Keratinocyte (primary cell): ENCODE results near the gene TPCN1. TPM values are rescaled to one million over a fixed set of nuclear protein-coding genes. Genes with fewer than 3 reads are reported as not detected.

Experiments
- DNase-seq: peaks from one replicate; pipeline ENCODE4 v3.0.0-alpha.2; 2011; ENCODE audit warnings: low read depth, missing footprints, low spot score
- FAIRE-seq: peaks from 2 replicates; lab custom pipeline; 2011; peaks lifted over from hg19 to GRCh38; lab: Jason Lieb, UNC
- H2AFZ ChIP-seq: 2 replicates; pipeline ENCODE4 v1.6.0; 2012; ENCODE audit warnings: low read length, control low read depth, inconsistent platforms; ENCODE audit not compliant: control insufficient read depth
- H3K27ac ChIP-seq: 2 replicates; pipeline ENCODE4 v1.5.1; 2011; ENCODE audit warnings: low read length; ENCODE audit not compliant: control insufficient read depth, insufficient read depth
- H3K27me3 ChIP-seq: 3 replicates; pipeline ENCODE4 v1.6.0; 2011; ENCODE audit warnings: low read length; ENCODE audit not compliant: control insufficient read depth, insufficient read depth; ENCODE audit errors: extremely low read depth
- H3K36me3 ChIP-seq, 2 experiments: 2 replicates in 1 of 2; 3 replicates in 1 of 2; pipeline ENCODE4 v1.5.1; 2011; ENCODE audit warnings: low read length in 2 of 2, mild to moderate bottlenecking in 1 of 2; ENCODE audit not compliant: control insufficient read depth in 2 of 2, insufficient read depth in 2 of 2; ENCODE audit errors: extremely low read depth in 1 of 2
- H3K4me1 ChIP-seq: 3 replicates; pipeline ENCODE4 v1.5.1; 2011; ENCODE audit warnings: low read length; ENCODE audit not compliant: control insufficient read depth, insufficient read depth; ENCODE audit errors: extremely low read depth
- H3K4me2 ChIP-seq: 3 replicates; pipeline ENCODE4 v1.6.0; 2011; ENCODE audit warnings: low read depth, low read length; ENCODE audit not compliant: control insufficient read depth, insufficient read depth; ENCODE audit errors: extremely low read depth
- H3K4me3 ChIP-seq, 3 experiments: fragments of 200-600 bp in 1 of 3; sonication (generic) in 1 of 3; 2 replicates in 2 of 3; 3 replicates in 1 of 3; pipeline ENCODE4 v1.5.1; 2011 to 2016; ENCODE audit warnings: low read length in 3 of 3, mild to moderate bottlenecking in 3 of 3, control low read depth in 2 of 3, inconsistent platforms in 1 of 3, low read depth in 1 of 3, mixed read lengths in 1 of 3, mixed run types in 1 of 3, moderate library complexity in 1 of 3; ENCODE audit not compliant: control insufficient read depth in 2 of 3, insufficient read depth in 2 of 3; ENCODE audit errors: extremely low read depth in 1 of 3
- H3K79me2 ChIP-seq: 2 replicates; pipeline ENCODE4 v1.6.0; 2012; ENCODE audit warnings: low read length; ENCODE audit not compliant: control insufficient read depth, insufficient read depth
- H3K9ac ChIP-seq: 3 replicates; pipeline ENCODE4 v1.6.0; 2011; ENCODE audit warnings: low read length; ENCODE audit not compliant: control insufficient read depth, insufficient read depth; ENCODE audit errors: extremely low read depth
- H3K9me1 ChIP-seq: 3 replicates; pipeline ENCODE4 v1.6.0; 2011; ENCODE audit warnings: low read length; ENCODE audit not compliant: control insufficient read depth, insufficient read depth; ENCODE audit errors: extremely low read depth
- H3K9me3 ChIP-seq: 2 replicates; pipeline ENCODE4 v1.5.1; 2012; ENCODE audit warnings: low read depth, low read length; ENCODE audit not compliant: control insufficient read depth
- H4K20me1 ChIP-seq: 3 replicates; pipeline ENCODE4 v1.6.0; 2011; ENCODE audit warnings: low read length; ENCODE audit not compliant: control insufficient read depth, insufficient read depth; ENCODE audit errors: extremely low read depth
- CTCF ChIP-seq, 3 experiments: IDR thresholded peaks in 1 of 3; conservative IDR thresholded peaks in 1 of 3; optimal IDR thresholded peaks in 1 of 3; 2 replicates in 2 of 3; 3 replicates in 1 of 3; pipeline versions ENCODE3 to v1.5.1; 2011; ENCODE audit warnings: low read length in 3 of 3, mild to moderate bottlenecking in 3 of 3, moderate library complexity in 2 of 3, control low read depth in 1 of 3, inconsistent platforms in 1 of 3; ENCODE audit not compliant: insufficient read depth in 2 of 3; ENCODE audit errors: extremely low read depth in 1 of 3
- EZH2 ChIP-seq: IDR thresholded peaks from one replicate; pipeline ENCODE4 v1.6.1; 2012; ENCODE audit warnings: inconsistent platforms, mild to moderate bottlenecking, low read length, moderate library complexity
- dilution Hi-C: fragments of 300-500 bp; cut with MboI; formaldehyde crosslinking; loops from one replicate; pipeline ENCODE4 v1.7.0; 2020; ENCODE audit warnings: low sequenced_read_pairs; ENCODE audit not compliant: extremely low pct_ligation_motif_present
- polyA plus RNA-seq, 5 experiments: library from polyadenylated mRNA; depleted of rRNA in 3 of 5; stranded (reverse) in 3 of 5; stranded (forward) in 1 of 5; unstranded in 1 of 5; fragments of >200 nt; gene quantifications; 1 replicate in 1 of 5; 2 replicates in 3 of 5; 3 replicates in 1 of 5; pipeline versions ENCODE4 v1.2.1 to v1.2.3, GENCODE V29; 2011 to 2012; ENCODE audit warnings: missing spikeins in 2 of 5, low read depth in 1 of 5, low replicate concordance in 1 of 5

TPCN1 gene
- polyA plus RNA-seq, 1 donor (not counting 4 experiments of a cell fraction or from before 2014, with no cell fraction given) = 6.8 TPM

GRCh38 chr12:113254298-113254697 is 33.0 kb downstream of the TPCN1 start:
- dilution Hi-C loops = no loop called here
- no peaks in the 10 kb centered on the region for H3K27me3 ChIP-seq
- no peak for DNase-seq
- no peak overlapping the region for H3K4me3 ChIP-seq
- no peaks in the 10 kb centered on the region for H3K79me2 ChIP-seq
- no peak overlapping the region for H3K4me2 ChIP-seq
- no peak overlapping the region for H2AFZ ChIP-seq
- H4K20me1 ChIP-seq = no peaks in the 10 kb centered on the region
- no peak for FAIRE-seq
- H3K9ac ChIP-seq = no peak overlapping the region
- no peak for TF ChIP-seq CTCF (optimal IDR thresholded peaks at IDR 0.05 in 1 of 3, IDR thresholded peaks at IDR 0.05 in 1 of 3, conservative IDR thresholded peaks at IDR 0.05 in 1 of 3; ENCODE audit: extremely low read depth in 1 of 3, insufficient read depth in 2 of 3, low read length in 3 of 3)
- no peak for TF ChIP-seq EZH2
- no peaks in the 10 kb centered on the region for H3K4me1 ChIP-seq
- no peaks in the 10 kb centered on the region for H3K9me3 ChIP-seq
- H3K36me3 ChIP-seq = peaks cover 0 to 1% of the 10 kb centered on the region in 2 experiments
- no peaks in the 10 kb centered on the region for H3K9me1 ChIP-seq
- no peak overlapping the region for H3K27ac ChIP-seq

GRCh38 chr12:113257564-113257963 is 36.3 kb downstream of the TPCN1 start:
- Histone ChIP-seq H3K4me3 (no peak overlapping the region), H2AFZ (no peak overlapping the region), H3K27me3 (no peaks in the 10 kb centered on the region), H3K36me3 (peaks cover 0 to 5% of the 10 kb centered on the region in 2 experiments), H3K4me2 (no peak overlapping the region), H3K9me3 (no peaks in the 10 kb centered on the region), H3K79me2 (no peaks in the 10 kb centered on the region), H3K27ac (no peak overlapping the region), H3K9ac (no peak overlapping the region), H3K4me1 (no peaks in the 10 kb centered on the region), H3K9me1 (no peaks in the 10 kb centered on the region), H4K20me1 (no peaks in the 10 kb centered on the region)
- DNase-seq = no peak
- TF ChIP-seq EZH2 (no peak), CTCF (optimal IDR thresholded peaks at IDR 0.05 in 1 of 3, IDR thresholded peaks at IDR 0.05 in 1 of 3, conservative IDR thresholded peaks at IDR 0.05 in 1 of 3; ENCODE audit: extremely low read depth in 1 of 3, insufficient read depth in 2 of 3, low read length in 3 of 3) (no peak)
- no peak for FAIRE-seq
- dilution Hi-C loops = no loop called here
